GM06990 (cell line): ENCODE measurements around the gene DNAH2.
A peak's percentile ranks its signal among the peaks of the same experiment; 100 is the strongest.

ENCODE experiments used
- DNase-seq: peaks from one replicate; pipeline ENCODE4 v3.0.0-alpha.2; 2011; ENCODE audit not compliant: insufficient read length; ENCODE audit errors: extremely low read depth
- H3K27me3 ChIP-seq: replicated peaks from 2 replicates; pipeline ENCODE4 v1.6.0; 2011; ENCODE audit warnings: low read length; ENCODE audit not compliant: control insufficient read depth, insufficient read depth
- H3K36me3 ChIP-seq: 2 replicates; pipeline ENCODE4 v1.5.1; 2011; ENCODE audit warnings: low read length; ENCODE audit not compliant: control insufficient read depth, insufficient read depth
- H3K4me3 ChIP-seq: replicated peaks from 2 replicates; pipeline ENCODE4 v1.5.1; 2011; ENCODE audit warnings: low read depth, mild to moderate bottlenecking, control low read depth, low read length
- TF ChIP-seq, protein P1 (sequence below): IDR thresholded peaks from 2 replicates; pipeline ENCODE4 v1.5.1; 2011; ENCODE audit warnings: low read length, control low read depth, mild to moderate bottlenecking, inconsistent platforms; ENCODE audit not compliant: insufficient read depth, poor library complexity, severe bottlenecking

Gene DNAH2

DNA sequence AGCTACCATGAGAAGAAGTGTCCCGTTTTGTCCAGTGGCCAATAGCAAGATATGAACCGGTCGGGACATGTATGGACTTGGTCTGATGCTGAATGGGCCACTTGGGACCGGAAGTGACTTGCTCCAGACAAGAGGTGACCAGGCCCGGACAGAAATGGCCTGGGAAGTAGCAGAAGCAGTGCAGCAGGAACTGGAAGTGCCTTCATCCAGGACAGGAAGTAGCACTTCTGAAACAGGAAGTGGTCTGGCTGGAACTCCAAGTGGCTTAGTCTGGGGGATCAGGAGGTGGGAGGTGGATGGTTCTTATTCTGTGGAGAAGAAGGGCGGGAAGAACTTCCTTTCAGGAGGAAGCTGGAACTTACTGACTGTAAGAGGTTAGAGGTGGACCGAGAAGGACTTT, 7.2 kb upstream of the DNAH2 start:
- H3K27me3 ChIP-seq: peaks cover 3% of the 10 kb centered on the region
- TF ChIP-seq, protein P1, sequence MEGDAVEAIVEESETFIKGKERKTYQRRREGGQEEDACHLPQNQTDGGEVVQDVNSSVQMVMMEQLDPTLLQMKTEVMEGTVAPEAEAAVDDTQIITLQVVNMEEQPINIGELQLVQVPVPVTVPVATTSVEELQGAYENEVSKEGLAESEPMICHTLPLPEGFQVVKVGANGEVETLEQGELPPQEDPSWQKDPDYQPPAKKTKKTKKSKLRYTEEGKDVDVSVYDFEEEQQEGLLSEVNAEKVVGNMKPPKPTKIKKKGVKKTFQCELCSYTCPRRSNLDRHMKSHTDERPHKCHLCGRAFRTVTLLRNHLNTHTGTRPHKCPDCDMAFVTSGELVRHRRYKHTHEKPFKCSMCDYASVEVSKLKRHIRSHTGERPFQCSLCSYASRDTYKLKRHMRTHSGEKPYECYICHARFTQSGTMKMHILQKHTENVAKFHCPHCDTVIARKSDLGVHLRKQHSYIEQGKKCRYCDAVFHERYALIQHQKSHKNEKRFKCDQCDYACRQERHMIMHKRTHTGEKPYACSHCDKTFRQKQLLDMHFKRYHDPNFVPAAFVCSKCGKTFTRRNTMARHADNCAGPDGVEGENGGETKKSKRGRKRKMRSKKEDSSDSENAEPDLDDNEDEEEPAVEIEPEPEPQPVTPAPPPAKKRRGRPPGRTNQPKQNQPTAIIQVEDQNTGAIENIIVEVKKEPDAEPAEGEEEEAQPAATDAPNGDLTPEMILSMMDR: no peak
- no peak for DNase-seq
- H3K36me3 ChIP-seq: no peaks in the 10 kb centered on the region
- H3K4me3 ChIP-seq: no peak overlapping the region

DNA sequence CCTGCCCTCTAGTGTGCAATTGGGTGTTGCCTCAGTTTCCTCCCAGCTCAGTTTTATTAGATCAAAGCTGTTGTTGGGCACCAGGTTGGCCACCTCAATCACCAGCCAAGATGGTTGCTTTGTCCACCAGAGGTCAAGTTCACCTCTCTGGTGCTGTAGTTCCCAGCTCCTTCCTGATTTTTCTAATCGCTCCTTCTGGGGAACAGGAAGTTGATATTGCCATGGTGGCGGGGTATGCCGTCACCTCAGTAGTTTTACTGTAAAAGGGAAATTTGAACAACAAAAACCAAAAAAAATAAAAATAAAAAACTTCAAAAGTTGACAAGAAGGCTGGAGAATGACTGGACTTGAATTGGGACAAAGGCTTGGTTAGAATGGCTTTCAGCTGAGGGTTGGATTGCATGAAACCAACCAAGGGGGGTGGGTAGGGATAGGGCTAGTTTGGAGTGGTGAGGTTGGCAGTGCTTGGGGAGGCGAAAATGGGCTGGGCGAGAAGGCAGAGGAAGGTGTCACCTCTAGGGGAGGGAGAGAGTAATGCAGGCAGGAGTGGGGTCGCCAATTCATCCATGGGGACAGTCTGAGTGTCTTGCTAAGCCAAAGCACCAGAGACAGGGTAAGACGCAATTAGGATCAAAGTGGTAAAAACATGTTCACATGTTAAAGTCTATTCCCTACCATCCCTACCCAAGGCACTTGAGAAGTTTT, 6.3 kb upstream of the DNAH2 start:
- DNase-seq: no peak

DNA sequence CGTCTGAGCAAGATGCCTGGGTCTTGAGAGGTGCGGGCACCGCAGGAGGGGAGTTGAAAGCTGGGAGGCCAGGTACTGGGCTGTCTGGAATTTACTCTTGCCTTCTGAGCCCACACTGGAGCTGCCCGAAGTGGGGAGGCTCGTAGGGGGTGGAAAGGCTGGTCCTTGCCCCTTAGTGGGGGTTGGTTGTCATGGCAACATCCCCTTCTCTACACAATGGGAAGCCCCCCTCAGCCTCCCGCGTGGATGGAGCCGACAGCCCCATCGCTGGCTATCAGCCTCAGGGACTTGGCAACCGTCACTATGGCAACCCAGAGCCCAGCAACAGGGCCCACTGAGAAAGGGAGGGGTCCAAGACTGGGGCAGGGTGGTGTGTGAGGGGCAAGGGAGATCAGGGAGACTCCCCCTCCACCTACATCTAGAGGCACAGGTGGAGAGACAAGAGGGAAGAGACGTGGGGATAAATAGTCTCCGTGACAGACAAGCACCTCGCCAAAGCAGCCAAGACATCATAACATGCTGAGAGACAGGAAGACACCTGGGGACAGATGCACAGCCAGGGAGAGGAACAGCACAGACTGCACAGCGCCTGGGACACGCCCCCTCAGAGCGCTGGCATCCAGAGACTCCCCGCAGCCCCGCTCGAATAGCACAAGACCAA, 5.3 kb upstream of the DNAH2 start:
- DNase-seq: no peak

More for the DNA sequence above, 6.3 kb upstream of the DNAH2 start:
- Histone ChIP-seq H3K36me3 (no peaks in the 10 kb centered on the region), H3K27me3 (peaks cover 3% of the 10 kb centered on the region), H3K4me3 (no peak overlapping the region)
- TF ChIP-seq, protein P1: peak; percentile 30

DNA sequence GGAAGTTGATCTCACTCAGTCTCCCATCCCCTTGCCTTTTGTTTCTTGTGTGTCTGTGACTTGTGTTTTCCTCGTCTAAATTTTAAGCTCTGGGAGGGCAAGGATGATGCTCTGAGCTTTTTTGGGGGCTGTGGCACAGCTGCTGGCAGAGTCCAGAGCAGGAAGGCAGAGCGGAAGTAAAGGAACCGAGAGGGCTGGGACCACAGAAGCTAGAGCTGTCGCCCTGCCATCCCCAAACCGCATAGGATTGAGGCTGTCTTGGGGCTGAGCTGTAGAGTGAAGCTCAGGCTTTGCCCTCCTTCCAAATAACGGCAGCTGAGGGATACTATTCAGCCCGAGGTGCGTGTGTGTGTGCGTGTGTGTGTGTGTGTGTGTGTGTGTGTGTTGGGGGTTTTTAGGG, 3.8 kb upstream of the DNAH2 start:
- Histone ChIP-seq H3K36me3 (no peaks in the 10 kb centered on the region), H3K27me3 (peaks cover 6% of the 10 kb centered on the region), H3K4me3 (no peak overlapping the region)
- DNase-seq: no peak
- TF ChIP-seq, protein P1: no peak

More for the DNA sequence above, 5.3 kb upstream of the DNAH2 start:
- no peaks in the 10 kb centered on the region for H3K36me3 ChIP-seq
- no peak overlapping the region for H3K4me3 ChIP-seq
- TF ChIP-seq, protein P1: no peak
- peaks cover 6% of the 10 kb centered on the region for H3K27me3 ChIP-seq

GRCh38 chr17:7714721-7715594, 2.6 kb upstream of the DNAH2 start:
- TF ChIP-seq, protein P1: no peak
- no peaks in the 10 kb centered on the region for H3K36me3 ChIP-seq
- no peak for DNase-seq
- H3K4me3 ChIP-seq: no peak overlapping the region
- H3K27me3 ChIP-seq: peaks cover 6% of the 10 kb centered on the region
